HCT116 (cell line): ENCODE data around the gene DCST2.

Source experiments
- EZH2 ChIP-seq: fragments of 200-600 bp; sonication (generic); IDR thresholded peaks from 2 replicates; pipeline ENCODE4 v1.6.1; 2017; ENCODE audit warnings: antibody characterized with exemption, mixed run types
- POLR2A ChIP-seq: IDR thresholded peaks from 2 replicates; pipeline ENCODE4 v1.7.0; 2011; ENCODE audit warnings: borderline replicate concordance; ENCODE audit not compliant: insufficient read depth, insufficient read length; ENCODE audit errors: extremely low read depth
- RAD21 ChIP-seq: IDR thresholded peaks from 2 replicates; pipeline ENCODE4 v1.6.1; 2012; ENCODE audit warnings: low read depth, mild to moderate bottlenecking
- ZNF274 ChIP-seq: fragments of 200-500 bp; sonication (Bioruptor generic); IDR thresholded peaks from 2 replicates; pipeline ENCODE4 v1.6.1; 2014; ENCODE audit warnings: mild to moderate bottlenecking, low read depth, low read length, inconsistent platforms
- TF ChIP-seq, protein P1 (sequence below), 3 experiments: fragments of 200-600 bp in 1 of 3; sonication (generic) in 1 of 3; IDR thresholded peaks in 2 of 3; conservative IDR thresholded peaks in 1 of 3; 2 replicates each; pipeline ENCODE4 v1.5.1; 2012 to 2017; ENCODE audit warnings: low read depth in 2 of 3, low read length in 2 of 3, antibody characterized with exemption in 1 of 3, borderline replicate concordance in 1 of 3, control low read depth in 1 of 3, mild to moderate bottlenecking in 1 of 3, mixed read lengths in 1 of 3, mixed run types in 1 of 3, moderate library complexity in 1 of 3; ENCODE audit not compliant: insufficient read depth in 1 of 3

DNA sequence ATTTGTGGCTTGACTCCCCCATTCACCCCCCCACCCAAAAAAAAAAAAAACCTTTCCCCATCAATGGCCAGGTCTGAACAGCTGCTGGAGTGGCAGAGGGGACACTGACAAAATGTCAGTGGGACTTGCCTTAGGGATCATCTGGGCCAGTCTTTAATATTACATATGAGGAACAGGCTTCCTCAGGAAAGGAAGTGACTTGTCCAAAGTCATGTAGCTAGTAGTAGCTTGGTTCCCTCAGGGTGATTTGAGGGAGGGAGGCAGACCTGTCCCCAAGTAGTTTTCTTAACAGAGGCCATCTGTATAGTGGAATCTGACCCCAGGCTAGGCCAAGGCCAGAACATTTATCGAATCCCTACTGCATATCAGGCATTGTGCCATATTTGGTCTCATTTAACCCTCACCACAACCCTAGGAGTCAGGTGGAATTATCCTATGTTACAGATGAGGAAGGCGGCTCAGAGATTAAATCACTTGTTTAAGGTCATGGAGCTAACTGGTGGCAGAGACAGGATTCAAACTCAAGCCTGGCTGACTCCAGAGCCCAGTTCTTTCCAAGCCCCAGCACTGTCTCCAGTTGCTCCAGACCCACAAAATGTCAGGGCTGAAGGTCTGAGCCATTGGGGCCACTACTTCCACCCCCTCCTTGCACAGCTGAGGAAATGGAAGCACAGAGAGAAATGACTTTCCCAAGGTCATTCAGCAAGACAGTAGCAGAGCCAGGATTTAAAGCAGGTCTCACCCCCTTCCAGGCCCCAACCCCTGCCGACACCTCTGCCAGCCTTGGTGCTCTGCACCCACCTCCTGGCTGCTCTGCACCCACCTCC is 20.6 kb downstream of the DCST2 start:
- TF ChIP-seq, protein P1, sequence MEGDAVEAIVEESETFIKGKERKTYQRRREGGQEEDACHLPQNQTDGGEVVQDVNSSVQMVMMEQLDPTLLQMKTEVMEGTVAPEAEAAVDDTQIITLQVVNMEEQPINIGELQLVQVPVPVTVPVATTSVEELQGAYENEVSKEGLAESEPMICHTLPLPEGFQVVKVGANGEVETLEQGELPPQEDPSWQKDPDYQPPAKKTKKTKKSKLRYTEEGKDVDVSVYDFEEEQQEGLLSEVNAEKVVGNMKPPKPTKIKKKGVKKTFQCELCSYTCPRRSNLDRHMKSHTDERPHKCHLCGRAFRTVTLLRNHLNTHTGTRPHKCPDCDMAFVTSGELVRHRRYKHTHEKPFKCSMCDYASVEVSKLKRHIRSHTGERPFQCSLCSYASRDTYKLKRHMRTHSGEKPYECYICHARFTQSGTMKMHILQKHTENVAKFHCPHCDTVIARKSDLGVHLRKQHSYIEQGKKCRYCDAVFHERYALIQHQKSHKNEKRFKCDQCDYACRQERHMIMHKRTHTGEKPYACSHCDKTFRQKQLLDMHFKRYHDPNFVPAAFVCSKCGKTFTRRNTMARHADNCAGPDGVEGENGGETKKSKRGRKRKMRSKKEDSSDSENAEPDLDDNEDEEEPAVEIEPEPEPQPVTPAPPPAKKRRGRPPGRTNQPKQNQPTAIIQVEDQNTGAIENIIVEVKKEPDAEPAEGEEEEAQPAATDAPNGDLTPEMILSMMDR (IDR thresholded peaks at IDR 0.05 in 2 of 3, conservative IDR thresholded peaks at IDR 0.05 in 1 of 3; ENCODE audit: borderline replicate concordance in 1 of 3, insufficient read depth in 1 of 3, low read depth in 2 of 3, low read length in 2 of 3) = no peak
- no peak for TF ChIP-seq RAD21
- TF ChIP-seq EZH2 = no peak
- no peak for TF ChIP-seq POLR2A
- no peak for TF ChIP-seq ZNF274
